WTC11 (cell line): ENCODE results near the gene KLHL30. TPM values are rescaled to one million over a fixed set of nuclear protein-coding genes. Genes with fewer than 3 reads are reported as not detected.

ENCODE experiments used
- ATAC-seq: fragments of 200-7000 bp; cut with Tn5 transposase; 2 replicates; pipeline ENCODE4 v1.10.0; 2021; ENCODE audit warnings: mild to moderate bottlenecking, moderate library complexity
- CTCF ChIA-PET: fragments of 300-600 bp; sonication (Branson Sonifier 250); formaldehyde crosslinking; loops from one replicate; lab custom pipeline; 2021; ENCODE audit warnings: antibody characterized with exemption; lab: Charles Lee
- POLR2A ChIA-PET: fragments of 350-600 bp; sonication (Branson Sonifier 250); formaldehyde crosslinking; loops from one replicate; lab custom pipeline; 2021; ENCODE audit warnings: antibody characterized with exemption; lab: Charles Lee
- DNase-seq: peaks from one replicate; pipeline ENCODE4 v3.0.0; 2021; ENCODE audit warnings: low spot score
- H3K27ac Mint-ChIP-seq: 2 replicates; pipeline ENCODE4 v1.8.0; 2021; ENCODE audit warnings: mixed read lengths
- H3K27me3 Mint-ChIP-seq: 2 replicates; pipeline ENCODE4 v1.8.0; 2021; ENCODE audit warnings: low read depth, mild to moderate bottlenecking, moderate library complexity, mixed read lengths
- H3K36me3 Mint-ChIP-seq: 2 replicates; pipeline ENCODE4 v1.8.0; 2021; ENCODE audit warnings: mixed read lengths
- H3K4me1 Mint-ChIP-seq: 2 replicates; pipeline ENCODE4 v1.8.0; 2022; ENCODE audit warnings: mixed read lengths
- H3K4me3 Mint-ChIP-seq: 2 replicates; pipeline ENCODE4 v1.8.0; 2021; ENCODE audit warnings: mild to moderate bottlenecking, moderate library complexity, mixed read lengths
- H3K9me3 Mint-ChIP-seq: 2 replicates; pipeline ENCODE4 v1.8.0; 2021; ENCODE audit warnings: mixed read lengths
- ATF1 ChIP-seq: sonication (generic); formaldehyde crosslinking; IDR thresholded peaks from 2 replicates; pipeline ENCODE4 v1.8.1; 2023; ENCODE audit warnings: mild to moderate bottlenecking, moderate library complexity, missing genetic modification reagents
- JAZF1 ChIP-seq: fragments of 250-450 bp; sonication (Bioruptor Pico); IDR thresholded peaks from 2 replicates; pipeline ENCODE4 v1.9.0; 2021; ENCODE audit warnings: moderate library complexity, mild to moderate bottlenecking, inconsistent platforms
- NR1H2 ChIP-seq: sonication (generic); formaldehyde crosslinking; IDR thresholded peaks from 2 replicates; pipeline ENCODE4 v1.9.0; 2021; ENCODE audit warnings: mild to moderate bottlenecking, moderate library complexity, missing genetic modification reagents
- PRRX2 ChIP-seq: fragments of 250-450 bp; sonication (Bioruptor Pico); IDR thresholded peaks from 2 replicates; pipeline ENCODE4 v1.8.0; 2021; ENCODE audit warnings: mild to moderate bottlenecking
- ZBTB21 ChIP-seq: sonication (generic); formaldehyde crosslinking; IDR thresholded peaks from 2 replicates; pipeline ENCODE4 v1.8.1; 2023; ENCODE audit warnings: mild to moderate bottlenecking, missing genetic modification reagents, borderline replicate concordance
- ZNF232 ChIP-seq: sonication (generic); formaldehyde crosslinking; IDR thresholded peaks from 2 replicates; pipeline ENCODE4 v1.8.0; 2022; ENCODE audit warnings: mild to moderate bottlenecking, missing genetic modification reagents
- total RNA-seq: library from RNA; stranded (reverse); gene quantifications from 3 replicates; pipeline ENCODE4 v1.2.3, GENCODE V29; 2021
- TF ChIP-seq, protein P1 (sequence below): fragments of 250-450 bp; sonication (Bioruptor Pico); IDR thresholded peaks from 2 replicates; pipeline ENCODE4 v1.9.0; 2021; ENCODE audit warnings: mild to moderate bottlenecking, borderline replicate concordance
- TF ChIP-seq, protein P2 (sequence below): sonication (generic); formaldehyde crosslinking; IDR thresholded peaks from 2 replicates; pipeline ENCODE4 v1.8.1; 2023; ENCODE audit warnings: mild to moderate bottlenecking, missing genetic modification reagents
- TF ChIP-seq, protein P3 (sequence below): sonication (generic); formaldehyde crosslinking; IDR thresholded peaks from 2 replicates; pipeline ENCODE4 v1.8.1; 2023; ENCODE audit warnings: mild to moderate bottlenecking, moderate library complexity, missing genetic modification reagents
- TF ChIP-seq, protein P4 (sequence below): fragments of 200-600 bp; IDR thresholded peaks from 2 replicates; pipeline ENCODE4 v1.8.0; 2022; ENCODE audit warnings: antibody characterized with exemption
- TF ChIP-seq, protein P5 (sequence below): sonication (generic); formaldehyde crosslinking; IDR thresholded peaks from 2 replicates; pipeline ENCODE4 v1.8.0; 2022; ENCODE audit warnings: mild to moderate bottlenecking, missing genetic modification reagents
- TF ChIP-seq, protein P6 (sequence below): sonication (generic); formaldehyde crosslinking; IDR thresholded peaks from 2 replicates; pipeline ENCODE4 v1.8.0; 2022; ENCODE audit warnings: mild to moderate bottlenecking, missing genetic modification reagents

KLHL30 gene
- total RNA-seq, 1 experiment from 2014 or later: not detected

DNA sequence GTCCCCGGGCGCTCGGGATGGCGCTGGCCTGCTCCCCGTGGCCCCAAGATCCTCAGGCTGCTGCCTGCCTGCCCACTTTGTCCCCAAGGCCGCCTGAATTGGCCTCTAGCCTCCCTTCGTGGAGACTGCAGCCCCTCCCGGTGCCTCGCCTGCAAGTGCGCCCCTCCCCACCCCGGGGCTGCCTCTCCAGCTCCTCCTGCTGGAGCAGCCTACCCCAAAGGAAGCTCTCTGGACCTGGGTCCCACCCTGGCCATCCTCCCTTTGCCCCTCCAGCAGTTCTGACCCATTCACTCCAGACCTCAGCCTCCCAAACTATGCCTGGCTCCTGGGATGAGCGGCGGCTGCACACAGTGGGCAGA, 32.1 kb upstream of the KLHL30 start:
- ATAC-seq (peak; percentile 52), DNase-seq (peak; percentile 41)
- Mint-ChIP-seq H3K4me3 (no peak overlapping the region), H3K27ac (no peak overlapping the region), H3K9me3 (0 out of 2 replicates have a peak, but pooled peaks cover 2% of the 10 kb centered on the region), H3K27me3 (no peaks in the 10 kb centered on the region), H3K36me3 (no peaks in the 10 kb centered on the region), H3K4me1 (peaks cover 21% of the 10 kb centered on the region)
- TF ChIP-seq ZNF232 (CRISPR knock-in tag) (no peak), NR1H2 (CRISPR knock-in tag) (no peak), PRRX2 (CRISPR knock-in tag) (no peak)
- TF ChIP-seq, protein P1, sequence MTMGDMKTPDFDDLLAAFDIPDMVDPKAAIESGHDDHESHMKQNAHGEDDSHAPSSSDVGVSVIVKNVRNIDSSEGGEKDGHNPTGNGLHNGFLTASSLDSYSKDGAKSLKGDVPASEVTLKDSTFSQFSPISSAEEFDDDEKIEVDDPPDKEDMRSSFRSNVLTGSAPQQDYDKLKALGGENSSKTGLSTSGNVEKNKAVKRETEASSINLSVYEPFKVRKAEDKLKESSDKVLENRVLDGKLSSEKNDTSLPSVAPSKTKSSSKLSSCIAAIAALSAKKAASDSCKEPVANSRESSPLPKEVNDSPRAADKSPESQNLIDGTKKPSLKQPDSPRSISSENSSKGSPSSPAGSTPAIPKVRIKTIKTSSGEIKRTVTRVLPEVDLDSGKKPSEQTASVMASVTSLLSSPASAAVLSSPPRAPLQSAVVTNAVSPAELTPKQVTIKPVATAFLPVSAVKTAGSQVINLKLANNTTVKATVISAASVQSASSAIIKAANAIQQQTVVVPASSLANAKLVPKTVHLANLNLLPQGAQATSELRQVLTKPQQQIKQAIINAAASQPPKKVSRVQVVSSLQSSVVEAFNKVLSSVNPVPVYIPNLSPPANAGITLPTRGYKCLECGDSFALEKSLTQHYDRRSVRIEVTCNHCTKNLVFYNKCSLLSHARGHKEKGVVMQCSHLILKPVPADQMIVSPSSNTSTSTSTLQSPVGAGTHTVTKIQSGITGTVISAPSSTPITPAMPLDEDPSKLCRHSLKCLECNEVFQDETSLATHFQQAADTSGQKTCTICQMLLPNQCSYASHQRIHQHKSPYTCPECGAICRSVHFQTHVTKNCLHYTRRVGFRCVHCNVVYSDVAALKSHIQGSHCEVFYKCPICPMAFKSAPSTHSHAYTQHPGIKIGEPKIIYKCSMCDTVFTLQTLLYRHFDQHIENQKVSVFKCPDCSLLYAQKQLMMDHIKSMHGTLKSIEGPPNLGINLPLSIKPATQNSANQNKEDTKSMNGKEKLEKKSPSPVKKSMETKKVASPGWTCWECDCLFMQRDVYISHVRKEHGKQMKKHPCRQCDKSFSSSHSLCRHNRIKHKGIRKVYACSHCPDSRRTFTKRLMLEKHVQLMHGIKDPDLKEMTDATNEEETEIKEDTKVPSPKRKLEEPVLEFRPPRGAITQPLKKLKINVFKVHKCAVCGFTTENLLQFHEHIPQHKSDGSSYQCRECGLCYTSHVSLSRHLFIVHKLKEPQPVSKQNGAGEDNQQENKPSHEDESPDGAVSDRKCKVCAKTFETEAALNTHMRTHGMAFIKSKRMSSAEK (CRISPR knock-in tag): no peak
- TF ChIP-seq, protein P2, sequence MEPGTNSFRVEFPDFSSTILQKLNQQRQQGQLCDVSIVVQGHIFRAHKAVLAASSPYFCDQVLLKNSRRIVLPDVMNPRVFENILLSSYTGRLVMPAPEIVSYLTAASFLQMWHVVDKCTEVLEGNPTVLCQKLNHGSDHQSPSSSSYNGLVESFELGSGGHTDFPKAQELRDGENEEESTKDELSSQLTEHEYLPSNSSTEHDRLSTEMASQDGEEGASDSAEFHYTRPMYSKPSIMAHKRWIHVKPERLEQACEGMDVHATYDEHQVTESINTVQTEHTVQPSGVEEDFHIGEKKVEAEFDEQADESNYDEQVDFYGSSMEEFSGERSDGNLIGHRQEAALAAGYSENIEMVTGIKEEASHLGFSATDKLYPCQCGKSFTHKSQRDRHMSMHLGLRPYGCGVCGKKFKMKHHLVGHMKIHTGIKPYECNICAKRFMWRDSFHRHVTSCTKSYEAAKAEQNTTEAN (CRISPR knock-in tag): no peak
- POLR2A ChIA-PET: no interaction called here
- CTCF ChIA-PET: interaction anchor here (0.6 to 2.9 kb wide), 20 partner anchors 8 to 535 kb away, joined by 3 to 15 read pairs (median 4); partner anchors contain the start of gene SCLY

DNA sequence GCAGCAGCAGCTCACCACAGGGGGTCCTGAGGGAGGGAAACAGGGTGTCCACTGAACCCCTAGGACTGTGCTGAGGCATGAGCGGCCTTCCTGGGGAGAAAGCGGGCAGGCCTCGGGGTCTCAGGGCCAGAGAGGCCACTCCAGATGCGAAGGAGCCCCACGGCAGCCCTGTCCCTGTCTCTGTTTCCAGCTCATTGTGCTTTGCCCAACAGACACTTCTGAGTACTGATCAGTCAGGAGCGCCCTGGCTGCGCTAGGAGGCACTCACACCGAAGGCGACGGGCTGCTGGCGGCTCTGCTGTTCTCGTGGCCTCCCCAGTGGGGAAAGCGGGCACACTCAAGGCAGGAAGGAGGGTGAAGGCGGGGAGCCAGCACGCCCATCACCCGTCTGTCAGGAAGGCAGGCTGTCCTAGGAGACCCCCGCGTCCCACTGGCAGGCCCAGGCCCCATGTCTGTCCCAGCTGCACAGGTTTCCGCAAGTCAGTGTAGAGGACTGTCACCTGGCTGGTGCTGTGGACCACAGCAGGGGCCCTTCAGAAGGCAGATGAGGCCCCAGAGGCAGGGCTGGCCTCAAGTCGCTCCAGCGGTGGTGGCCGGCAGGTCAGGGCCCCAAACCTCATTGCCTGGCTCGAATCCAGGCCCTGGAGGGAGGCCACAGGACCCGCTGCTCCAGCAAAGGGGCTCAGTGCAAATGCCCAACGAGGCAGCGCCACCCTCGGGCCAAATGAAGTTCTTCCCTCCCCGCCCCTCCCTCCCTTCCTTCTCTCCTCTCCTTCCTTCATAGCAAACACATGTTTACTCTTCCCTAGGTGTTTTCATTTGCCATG, 31.6 kb upstream of the KLHL30 start:
- DNase-seq: peak; percentile 73
- TF ChIP-seq ZBTB21 (0 out of 2 replicates have a peak, but pooled peaks have one; percentile 22), JAZF1 (CRISPR knock-in tag) (no peak), ATF1 (CRISPR knock-in tag) (no peak)
- TF ChIP-seq, protein P3, sequence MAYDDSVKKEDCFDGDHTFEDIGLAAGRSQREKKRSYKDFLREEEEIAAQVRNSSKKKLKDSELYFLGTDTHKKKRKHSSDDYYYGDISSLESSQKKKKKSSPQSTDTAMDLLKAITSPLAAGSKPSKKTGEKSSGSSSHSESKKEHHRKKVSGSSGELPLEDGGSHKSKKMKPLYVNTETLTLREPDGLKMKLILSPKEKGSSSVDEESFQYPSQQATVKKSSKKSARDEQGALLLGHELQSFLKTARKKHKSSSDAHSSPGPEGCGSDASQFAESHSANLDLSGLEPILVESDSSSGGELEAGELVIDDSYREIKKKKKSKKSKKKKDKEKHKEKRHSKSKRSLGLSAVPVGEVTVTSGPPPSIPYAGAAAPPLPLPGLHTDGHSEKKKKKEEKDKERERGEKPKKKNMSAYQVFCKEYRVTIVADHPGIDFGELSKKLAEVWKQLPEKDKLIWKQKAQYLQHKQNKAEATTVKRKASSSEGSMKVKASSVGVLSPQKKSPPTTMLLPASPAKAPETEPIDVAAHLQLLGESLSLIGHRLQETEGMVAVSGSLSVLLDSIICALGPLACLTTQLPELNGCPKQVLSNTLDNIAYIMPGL (CRISPR knock-in tag): peak; percentile 46; the same call in 1 of the 2 replicates
- TF ChIP-seq, protein P4, sequence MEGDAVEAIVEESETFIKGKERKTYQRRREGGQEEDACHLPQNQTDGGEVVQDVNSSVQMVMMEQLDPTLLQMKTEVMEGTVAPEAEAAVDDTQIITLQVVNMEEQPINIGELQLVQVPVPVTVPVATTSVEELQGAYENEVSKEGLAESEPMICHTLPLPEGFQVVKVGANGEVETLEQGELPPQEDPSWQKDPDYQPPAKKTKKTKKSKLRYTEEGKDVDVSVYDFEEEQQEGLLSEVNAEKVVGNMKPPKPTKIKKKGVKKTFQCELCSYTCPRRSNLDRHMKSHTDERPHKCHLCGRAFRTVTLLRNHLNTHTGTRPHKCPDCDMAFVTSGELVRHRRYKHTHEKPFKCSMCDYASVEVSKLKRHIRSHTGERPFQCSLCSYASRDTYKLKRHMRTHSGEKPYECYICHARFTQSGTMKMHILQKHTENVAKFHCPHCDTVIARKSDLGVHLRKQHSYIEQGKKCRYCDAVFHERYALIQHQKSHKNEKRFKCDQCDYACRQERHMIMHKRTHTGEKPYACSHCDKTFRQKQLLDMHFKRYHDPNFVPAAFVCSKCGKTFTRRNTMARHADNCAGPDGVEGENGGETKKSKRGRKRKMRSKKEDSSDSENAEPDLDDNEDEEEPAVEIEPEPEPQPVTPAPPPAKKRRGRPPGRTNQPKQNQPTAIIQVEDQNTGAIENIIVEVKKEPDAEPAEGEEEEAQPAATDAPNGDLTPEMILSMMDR: peak; percentile 23; the same call in 1 of the 2 replicates
- TF ChIP-seq, protein P5, sequence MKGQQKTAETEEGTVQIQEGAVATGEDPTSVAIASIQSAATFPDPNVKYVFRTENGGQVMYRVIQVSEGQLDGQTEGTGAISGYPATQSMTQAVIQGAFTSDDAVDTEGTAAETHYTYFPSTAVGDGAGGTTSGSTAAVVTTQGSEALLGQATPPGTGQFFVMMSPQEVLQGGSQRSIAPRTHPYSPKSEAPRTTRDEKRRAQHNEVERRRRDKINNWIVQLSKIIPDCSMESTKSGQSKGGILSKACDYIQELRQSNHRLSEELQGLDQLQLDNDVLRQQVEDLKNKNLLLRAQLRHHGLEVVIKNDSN: no peak
- TF ChIP-seq, protein P6, sequence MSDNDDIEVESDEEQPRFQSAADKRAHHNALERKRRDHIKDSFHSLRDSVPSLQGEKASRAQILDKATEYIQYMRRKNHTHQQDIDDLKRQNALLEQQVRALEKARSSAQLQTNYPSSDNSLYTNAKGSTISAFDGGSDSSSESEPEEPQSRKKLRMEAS (CRISPR knock-in tag): peak; percentile 21; the same call in 1 of the 2 replicates
- TF ChIP-seq, all 79 proteins: peak for 4
- peak; percentile 43 for ATAC-seq
- H3K4me1 Mint-ChIP-seq: peaks cover 21% of the 10 kb centered on the region
- H3K4me3 Mint-ChIP-seq: no peak overlapping the region
- H3K27me3 Mint-ChIP-seq: no peaks in the 10 kb centered on the region
- H3K9me3 Mint-ChIP-seq: peaks cover 6% of the 10 kb centered on the region; the same call in 1 of the 2 replicates
- no peak overlapping the region for H3K27ac Mint-ChIP-seq
- POLR2A ChIA-PET: no interaction called here
- CTCF ChIA-PET: interaction anchor here (0.6 to 2.9 kb wide), 22 partner anchors 8 to 1577 kb away, joined by 3 to 15 read pairs (median 4); partner anchors contain the start of gene SCLY
- no peaks in the 10 kb centered on the region for H3K36me3 Mint-ChIP-seq
